OCI-LY3 (cell line): ENCODE results near the gene TEX35.

Source experiments
- EZH2phosphoT487 ChIP-seq: fragments of 200-600 bp; shearing (Covaris generic); IDR thresholded peaks from 2 replicates; pipeline ENCODE4 v1.6.1; 2018; ENCODE audit warnings: antibody characterized with exemption, mixed run types, low read depth
- TF ChIP-seq, protein P1 (sequence below): fragments of 200-600, 300-600 bp; sonication (generic); IDR thresholded peaks from 2 replicates; pipeline ENCODE4 v1.5.1; 2014; ENCODE audit warnings: antibody characterized with exemption, low read length, low read depth

DNA sequence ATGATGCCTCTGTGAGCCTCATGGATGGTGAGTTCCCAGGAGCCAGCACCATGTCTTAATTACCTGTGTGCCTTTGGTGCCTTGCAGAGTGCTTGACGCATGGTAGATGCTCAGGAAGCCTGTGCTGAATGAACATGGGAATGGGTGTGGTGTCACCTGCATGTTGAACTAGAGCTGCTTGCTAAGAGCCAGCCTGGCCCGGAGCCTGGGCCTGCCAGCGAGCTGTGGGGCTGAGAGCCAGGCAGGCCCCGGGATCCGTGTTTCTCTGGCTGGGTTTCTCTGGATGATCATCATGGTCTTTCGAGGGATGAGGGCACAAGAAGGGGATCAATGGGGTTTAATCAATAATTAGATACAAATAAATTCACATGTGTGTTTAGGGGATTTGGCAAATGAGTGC lies 6.7 kb upstream of the TEX35 start:
- TF ChIP-seq, protein P1, sequence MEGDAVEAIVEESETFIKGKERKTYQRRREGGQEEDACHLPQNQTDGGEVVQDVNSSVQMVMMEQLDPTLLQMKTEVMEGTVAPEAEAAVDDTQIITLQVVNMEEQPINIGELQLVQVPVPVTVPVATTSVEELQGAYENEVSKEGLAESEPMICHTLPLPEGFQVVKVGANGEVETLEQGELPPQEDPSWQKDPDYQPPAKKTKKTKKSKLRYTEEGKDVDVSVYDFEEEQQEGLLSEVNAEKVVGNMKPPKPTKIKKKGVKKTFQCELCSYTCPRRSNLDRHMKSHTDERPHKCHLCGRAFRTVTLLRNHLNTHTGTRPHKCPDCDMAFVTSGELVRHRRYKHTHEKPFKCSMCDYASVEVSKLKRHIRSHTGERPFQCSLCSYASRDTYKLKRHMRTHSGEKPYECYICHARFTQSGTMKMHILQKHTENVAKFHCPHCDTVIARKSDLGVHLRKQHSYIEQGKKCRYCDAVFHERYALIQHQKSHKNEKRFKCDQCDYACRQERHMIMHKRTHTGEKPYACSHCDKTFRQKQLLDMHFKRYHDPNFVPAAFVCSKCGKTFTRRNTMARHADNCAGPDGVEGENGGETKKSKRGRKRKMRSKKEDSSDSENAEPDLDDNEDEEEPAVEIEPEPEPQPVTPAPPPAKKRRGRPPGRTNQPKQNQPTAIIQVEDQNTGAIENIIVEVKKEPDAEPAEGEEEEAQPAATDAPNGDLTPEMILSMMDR = no peak
- TF ChIP-seq EZH2phosphoT487 = no peak
